ENCODE data around the gene TMEM109. TPM values are rescaled to one million over a fixed set of nuclear protein-coding genes. Genes with fewer than 3 reads are reported as not detected.

The TMEM109 gene
- total and polyA plus RNA-seq, 2 of the 8 experiments (the other 6 are each of a cell fraction or from before 2014, with no cell fraction given), result 27.3 to 30.3 TPM

DNA sequence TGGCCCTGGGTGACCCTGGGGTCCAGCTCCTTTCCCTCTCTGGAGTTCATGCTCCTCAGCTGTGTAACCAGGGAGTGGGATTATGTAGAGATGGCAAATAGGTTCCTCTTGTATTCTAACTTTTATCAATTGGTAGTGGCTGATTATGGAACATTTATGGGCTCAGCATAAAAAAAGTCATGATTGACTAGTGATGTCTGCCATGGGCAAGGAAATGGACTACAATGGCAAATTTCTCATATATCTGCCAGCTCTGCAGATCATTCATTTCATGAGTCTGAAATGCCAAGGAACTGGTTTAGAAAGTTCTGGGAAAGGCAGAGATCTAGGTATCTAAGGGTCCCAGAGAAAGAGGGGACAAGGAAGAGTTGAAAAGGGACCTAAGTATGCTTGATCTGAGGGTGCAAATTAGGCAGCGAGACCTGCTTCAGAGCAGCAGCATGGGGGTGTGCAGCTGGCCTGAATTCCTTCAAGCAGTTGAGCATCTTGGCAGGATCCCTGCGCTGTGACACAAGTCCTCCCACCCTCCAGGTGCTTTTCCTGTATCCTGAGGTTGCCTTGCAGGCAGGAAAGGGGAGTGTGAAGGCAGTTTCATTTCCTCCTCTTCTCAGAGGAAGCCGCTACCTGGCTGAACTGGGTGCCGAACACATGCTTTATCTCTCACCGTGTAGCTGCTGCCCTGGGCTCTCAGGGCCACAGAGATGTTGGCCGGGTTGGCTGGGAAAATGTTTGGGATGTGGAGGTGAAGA lies 27.6 kb downstream of the TMEM109 start:
- WGBS, 2 experiments (ENCODE audit: extremely low coverage in 1 of 2, insufficient coverage in 1 of 2, insufficient read length in 1 of 2, insufficient replicate concordance in 2 of 2, low coverage in 1 of 2, low lambda C conversion rate in 2 of 2, missing lambda C conversion rate in 1 of 2), result 95% methylated on average over 5 of the region's 6 CpGs; no CpG with 5 or more reads in 1 of the 2 experiments
- Histone ChIP-seq H2BK15ac (ENCODE audit: low read length) (no peak overlapping the region), H2BK20ac (ENCODE audit: low read length) (no peak overlapping the region), H2AFZ (ENCODE audit: low read length) (no peak overlapping the region), H3K4ac (replicated peaks; ENCODE audit: insufficient read length, low read depth, low read length) (no peak overlapping the region), H3K18ac (ENCODE audit: extremely low read depth, low read length) (no peak overlapping the region), H3K36me3 (ENCODE audit: control insufficient read depth in 2 of 4, insufficient read depth in 4 of 4, low read length in 3 of 4) (peaks cover 0 to 3% (median 1%) of the 10 kb centered on the region in 4 experiments; a peak in 3 of 8 replicates), H4K91ac (replicated peaks; ENCODE audit: insufficient read length, low read length) (no peak overlapping the region), H3K4me3 (ENCODE audit: extremely low read depth in 1 of 4, insufficient read depth in 2 of 4, low read depth in 3 of 4, low read length in 4 of 4) (no peak overlapping the region), H4K8ac (ENCODE audit: extremely low read depth, insufficient read depth, low read length) (no peak overlapping the region; the same call in 1 of the 2 replicates), H4K20me1 (replicated peaks in 1 of 2; ENCODE audit: control insufficient read depth in 1 of 2, insufficient read depth in 2 of 2, low read length in 2 of 2) (peaks cover 1 to 3% of the 10 kb centered on the region in 2 experiments), H2BK120ac (replicated peaks; ENCODE audit: low read depth, low read length) (no peak overlapping the region), H3K79me1 (ENCODE audit: low read depth, low read length) (no peaks in the 10 kb centered on the region; the same call in 1 of the 2 replicates), H3K9me3 (ENCODE audit: insufficient read depth in 2 of 2, low read depth in 1 of 2, low read length in 1 of 2) (no peaks in the 10 kb centered on the region), H3K23ac (ENCODE audit: insufficient read length) (no peak overlapping the region), H3K56ac (replicated peaks; ENCODE audit: insufficient read length, low read depth, low read length) (no peak overlapping the region), H3K27me3 (replicated peaks in 1 of 4; ENCODE audit: control insufficient read depth in 3 of 4, extremely low read depth in 1 of 4, insufficient read depth in 3 of 4, low read length in 3 of 4) (no peaks in the 10 kb centered on the region), H2BK5ac (ENCODE audit: low read depth, low read length) (no peak overlapping the region), H3K23me2 (ENCODE audit: low read depth, low read length) (no peaks in the 10 kb centered on the region), H4K5ac (ENCODE audit: insufficient read length, low read depth, low read length) (no peak overlapping the region), H3K79me2 (ENCODE audit: control insufficient read depth in 1 of 2, insufficient read depth in 2 of 2, low read length in 2 of 2) (peaks cover 0 to 2% of the 10 kb centered on the region in 2 experiments; a peak in 1 of 4 replicates), H3K27ac (ENCODE audit: low read depth, low read length) (no peak overlapping the region), H3K4me2 (ENCODE audit: insufficient read depth in 1 of 2, low read depth in 2 of 2, low read length in 2 of 2) (no peak overlapping the region), H2BK12ac (ENCODE audit: low read depth, low read length) (no peak overlapping the region), H3K9ac (replicated peaks in 1 of 4; ENCODE audit: extremely low read depth in 1 of 4, low read depth in 3 of 4, low read length in 3 of 4) (no peak overlapping the region), H2AK5ac (ENCODE audit: low read depth, low read length) (no peak overlapping the region), H3K14ac (ENCODE audit: insufficient read length) (no peak overlapping the region), H3K4me1 (replicated peaks in 1 of 4; ENCODE audit: control insufficient read depth in 3 of 4, insufficient read depth in 4 of 4, low read length in 3 of 4) (no peaks in the 10 kb centered on the region; a peak in 1 of 7 replicates)
- DNase-seq (ENCODE audit: low read depth in 1 of 2, low spot score in 2 of 2) (no peak), FAIRE-seq (no peak)
- ChIA-PET POLR2A (ENCODE audit: partially characterized antibody) (interaction anchor here (0.9 to 2.0 kb wide), 5 partner anchors 10 to 460 kb away, joined by 3 to 10 read pairs (median 5); partner anchors contain the start of gene SLC15A3), CTCF (ENCODE audit: partially characterized antibody) (interaction anchor here (0.7 to 2.3 kb wide), 9 partner anchors 8 to 110 kb away, joined by 3 to 5 read pairs (median 3); no protein-coding TSS in a partner anchor)
- TF ChIP-seq MAFK (IDR thresholded peaks at IDR 0.05; ENCODE audit: low read depth, low read length) (no peak), SP4 (IDR thresholded peaks at IDR 0.05; ENCODE audit: low read length) (no peak)
